Measurements from ENCODE around the gene FKBP4.

GRCh38 chr12:2819810-2820209, 25.0 kb downstream of the FKBP4 start:
- TF ChIP-seq POLR2A (IDR thresholded peaks at IDR 0.05; ENCODE audit: low read depth, low read length), result no peak
- TF ChIP-seq TAF1 (IDR thresholded peaks at IDR 0.05; ENCODE audit: borderline replicate concordance, low read depth, low read length), result no peak

Measured in GM12892 (cell line).